K562 (cell line): ENCODE measurements around the gene BET1L. TPM values are rescaled to one million over a fixed set of nuclear protein-coding genes. Genes with fewer than 3 reads are reported as not detected.

Experiments used
- BMI1 ChIP-seq: fragments of 150-350 bp; IDR thresholded peaks from 2 replicates; pipeline ENCODE4 v1.6.1; 2014; ENCODE audit warnings: low read length
- CBFB ChIP-seq: sonication (generic); formaldehyde crosslinking; IDR thresholded peaks from 2 replicates; pipeline ENCODE4 v1.4.0; 2020; ENCODE audit warnings: mild to moderate bottlenecking, missing genetic modification reagents
- CBX3 ChIP-seq, 2 experiments: IDR thresholded peaks; 1 replicate in 1 of 2; 2 replicates in 1 of 2; pipeline ENCODE4 v1.6.1; 2012; ENCODE audit warnings: inconsistent platforms in 2 of 2, low read length in 2 of 2, borderline replicate concordance in 1 of 2, control low read depth in 1 of 2
- CBX8 ChIP-seq: fragments of 200-600 bp; sonication (generic); IDR thresholded peaks from 2 replicates; pipeline ENCODE4 v1.6.1; 2012; ENCODE audit warnings: borderline replicate concordance, mixed run types, low read depth, mild to moderate bottlenecking, moderate library complexity, mixed read lengths, low read length, control low read depth, inconsistent platforms; ENCODE audit not compliant: poor library complexity, severe bottlenecking; ENCODE audit errors: extremely low read depth
- CHD1 ChIP-seq: fragments of 200-600 bp; sonication (generic); IDR thresholded peaks from one replicate; pipeline ENCODE4 v1.6.1; 2012; ENCODE audit warnings: mild to moderate bottlenecking, moderate library complexity, low read length, inconsistent platforms
- CREBBP ChIP-seq: IDR thresholded peaks from one replicate; pipeline ENCODE4 v1.6.1; 2012; ENCODE audit warnings: low read depth, mild to moderate bottlenecking, control low read depth, inconsistent platforms, low read length
- GTF2F1 ChIP-seq: IDR thresholded peaks from 2 replicates; pipeline ENCODE4 v1.6.1; 2011; ENCODE audit warnings: low read depth, low read length, improper control_type of control experiment
- HNRNPL ChIP-seq: fragments of 200-400 bp; formaldehyde crosslinking; IDR thresholded peaks from 2 replicates; pipeline ENCODE4 v1.6.1; 2017; ENCODE audit warnings: low read depth, mild to moderate bottlenecking, low read length
- MEF2D ChIP-seq: conservative IDR thresholded peaks from 2 replicates; pipeline ENCODE4 v1.6.1; 2016; ENCODE audit warnings: low read depth, missing genetic modification characterization, missing compliant biosample characterization
- RBM22 ChIP-seq: fragments of 200-400 bp; formaldehyde crosslinking; IDR thresholded peaks from 2 replicates; pipeline ENCODE4 v1.6.1; 2018; ENCODE audit warnings: low read length, low read depth; ENCODE audit not compliant: poor library complexity, severe bottlenecking
- RFX7 ChIP-seq: fragments of 250-450 bp; sonication (Bioruptor Pico); IDR thresholded peaks from 2 replicates; pipeline ENCODE4 v1.5.1; 2021; ENCODE audit warnings: mild to moderate bottlenecking
- SUPT5H ChIP-seq: fragments of 450-650 bp; IDR thresholded peaks from 2 replicates; pipeline ENCODE4 v1.6.1; 2016
- TAF15 ChIP-seq: fragments of 200-400 bp; formaldehyde crosslinking; IDR thresholded peaks from 2 replicates; pipeline ENCODE4 v1.6.1; 2017; ENCODE audit warnings: mild to moderate bottlenecking, low read depth, low read length, moderate library complexity
- XRCC4 ChIP-seq: IDR thresholded peaks from one replicate; pipeline ENCODE4 v1.6.1; 2011; ENCODE audit not compliant: insufficient read depth, insufficient read length; ENCODE audit errors: extremely low read depth
- ZNF121 ChIP-seq: sonication (generic); formaldehyde crosslinking; conservative IDR thresholded peaks from 2 replicates; pipeline ENCODE4 v1.8.0; 2022; ENCODE audit warnings: missing genetic modification reagents
- ZNF217 ChIP-seq: sonication (generic); formaldehyde crosslinking; IDR thresholded peaks from 2 replicates; pipeline ENCODE4 v1.8.0; 2022; ENCODE audit warnings: mild to moderate bottlenecking, missing genetic modification reagents
- ZNF785 ChIP-seq: fragments of 250-450 bp; sonication (Bioruptor Pico); IDR thresholded peaks from 2 replicates; pipeline ENCODE4 v1.4.0; 2020; ENCODE audit warnings: mild to moderate bottlenecking
- polyA plus RNA-seq, 8 experiments: library from polyadenylated mRNA; depleted of rRNA in 4 of 8; stranded (reverse) in 5 of 8; unstranded in 3 of 8; fragments of >200 nt; fragmentation: Nextera tagmentation in 2 of 8; fragmentation: Illumina TruSeq in 1 of 8; extraction: Ambion mirVana in 2 of 8; extraction: Trizol in 1 of 8; gene quantifications; 2 replicates each; pipeline versions ENCODE4 v1.2.1 to v1.2.3, GENCODE V29; 2011 to 2014; ENCODE audit warnings: inconsistent platforms in 1 of 8, missing spikeins in 1 of 8
- total RNA-seq, 7 experiments: library from RNA; depleted of rRNA in 6 of 7; stranded (reverse); fragments of >200 nt in 6 of 7; fragmentation: Illumina TruSeq in 2 of 7; extraction: Trizol in 2 of 7; gene quantifications; 2 replicates each; pipeline versions ENCODE4 v1.2.1 to v1.2.3, GENCODE V29; 2011 to 2021; ENCODE audit warnings: low replicate concordance in 1 of 7
- TF ChIP-seq, protein P1 (sequence below): fragments of 250-450 bp; sonication (Bioruptor Pico); IDR thresholded peaks from 2 replicates; pipeline ENCODE4 v1.8.0; 2021; ENCODE audit warnings: borderline replicate concordance, mild to moderate bottlenecking, moderate library complexity; ENCODE audit not compliant: poor library complexity, severe bottlenecking
- TF ChIP-seq, protein P2 (sequence below): fragments of 250-450 bp; sonication (Bioruptor Pico); IDR thresholded peaks from 2 replicates; pipeline ENCODE4 v1.8.0; 2022; ENCODE audit warnings: moderate library complexity, mild to moderate bottlenecking, inconsistent platforms
- TF ChIP-seq, protein P3 (sequence below): fragments of 450-650 bp; formaldehyde crosslinking; IDR thresholded peaks from 2 replicates; pipeline ENCODE4 v1.4.0; 2022; ENCODE audit warnings: missing genetic modification characterization
- TF ChIP-seq, protein P4 (sequence below): fragments of 250-450 bp; sonication (Bioruptor Pico); IDR thresholded peaks from 2 replicates; pipeline ENCODE4 v1.4.0; 2020; ENCODE audit warnings: mild to moderate bottlenecking

The BET1L gene
- total and polyA plus RNA-seq, 9 of the 15 experiments (the other 6 are each of a cell fraction or from before 2014, with no cell fraction given): 9.9 to 69.1 (median 19.9) TPM

DNA sequence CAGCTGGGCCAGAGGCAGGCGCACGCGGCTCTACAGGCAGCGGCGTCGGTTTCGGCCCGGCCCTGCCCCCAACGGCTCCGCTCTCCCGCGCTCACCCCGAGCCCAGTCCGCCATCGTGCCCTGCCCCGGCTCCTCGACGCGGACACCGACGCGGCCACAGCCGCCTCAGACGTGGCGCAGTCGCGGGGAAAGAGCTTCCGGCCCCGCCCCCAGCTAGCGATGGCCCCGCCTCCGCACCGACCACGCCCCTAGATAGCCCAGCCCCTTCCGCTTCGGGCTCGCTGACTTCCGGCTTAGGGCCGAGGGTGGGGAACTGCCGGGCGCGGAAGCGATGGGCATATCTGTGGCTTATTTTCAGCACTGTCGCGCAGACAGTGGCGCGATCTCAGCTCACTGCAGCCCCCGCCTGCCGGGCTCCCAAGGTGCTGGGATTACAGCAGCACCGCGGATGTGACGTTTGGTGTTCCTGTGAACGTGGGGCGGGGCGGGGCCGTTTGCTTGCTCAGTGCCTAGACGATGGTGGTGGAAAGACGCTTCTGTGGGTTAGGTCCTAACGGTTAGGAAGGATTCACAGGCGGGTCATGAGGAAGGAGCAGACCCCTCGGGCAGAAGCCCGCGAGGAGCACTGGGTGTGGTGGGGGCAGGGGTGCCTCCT is at the start of gene BET1L, which contains the start of gene RIC8A (continued):
- TF ChIP-seq CBFB (no peak), MEF2D (tag) (no peak), RFX7 (no peak), CREBBP (no peak), HNRNPL (peak; percentile 83; the same call in 1 of the 2 replicates), TAF15 (no peak), CBX3 (IDR thresholded peaks at IDR 0.05; ENCODE audit: borderline replicate concordance in 1 of 2, low read length in 2 of 2) (no peak), ZNF785 (CRISPR knock-in tag) (no peak), BMI1 (no peak), CHD1 (no peak), ZNF121 (no peak), RBM22 (no peak), XRCC4 (no peak), ZNF217 (CRISPR knock-in tag) (no peak), SUPT5H (peak; percentile 96), CBX8 (no peak), GTF2F1 (0 out of 2 replicates have a peak, but pooled peaks have one; percentile 17)
- TF ChIP-seq, protein P1, sequence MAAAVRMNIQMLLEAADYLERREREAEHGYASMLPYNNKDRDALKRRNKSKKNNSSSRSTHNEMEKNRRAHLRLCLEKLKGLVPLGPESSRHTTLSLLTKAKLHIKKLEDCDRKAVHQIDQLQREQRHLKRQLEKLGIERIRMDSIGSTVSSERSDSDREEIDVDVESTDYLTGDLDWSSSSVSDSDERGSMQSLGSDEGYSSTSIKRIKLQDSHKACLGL: no peak
- TF ChIP-seq, protein P2, sequence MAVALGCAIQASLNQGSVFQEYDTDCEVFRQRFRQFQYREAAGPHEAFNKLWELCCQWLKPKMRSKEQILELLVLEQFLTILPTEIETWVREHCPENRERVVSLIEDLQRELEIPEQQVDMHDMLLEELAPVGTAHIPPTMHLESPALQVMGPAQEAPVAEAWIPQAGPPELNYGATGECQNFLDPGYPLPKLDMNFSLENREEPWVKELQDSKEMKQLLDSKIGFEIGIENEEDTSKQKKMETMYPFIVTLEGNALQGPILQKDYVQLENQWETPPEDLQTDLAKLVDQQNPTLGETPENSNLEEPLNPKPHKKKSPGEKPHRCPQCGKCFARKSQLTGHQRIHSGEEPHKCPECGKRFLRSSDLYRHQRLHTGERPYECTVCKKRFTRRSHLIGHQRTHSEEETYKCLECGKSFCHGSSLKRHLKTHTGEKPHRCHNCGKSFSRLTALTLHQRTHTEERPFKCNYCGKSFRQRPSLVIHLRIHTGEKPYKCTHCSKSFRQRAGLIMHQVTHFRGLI: no peak
- TF ChIP-seq, protein P3, sequence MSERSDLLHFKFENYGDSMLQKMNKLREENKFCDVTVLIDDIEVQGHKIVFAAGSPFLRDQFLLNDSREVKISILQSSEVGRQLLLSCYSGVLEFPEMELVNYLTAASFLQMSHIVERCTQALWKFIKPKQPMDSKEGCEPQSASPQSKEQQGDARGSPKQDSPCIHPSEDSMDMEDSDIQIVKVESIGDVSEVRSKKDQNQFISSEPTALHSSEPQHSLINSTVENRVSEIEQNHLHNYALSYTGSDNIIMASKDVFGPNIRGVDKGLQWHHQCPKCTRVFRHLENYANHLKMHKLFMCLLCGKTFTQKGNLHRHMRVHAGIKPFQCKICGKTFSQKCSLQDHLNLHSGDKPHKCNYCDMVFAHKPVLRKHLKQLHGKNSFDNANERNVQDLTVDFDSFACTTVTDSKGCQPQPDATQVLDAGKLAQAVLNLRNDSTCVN: no peak
- TF ChIP-seq, protein P4, sequence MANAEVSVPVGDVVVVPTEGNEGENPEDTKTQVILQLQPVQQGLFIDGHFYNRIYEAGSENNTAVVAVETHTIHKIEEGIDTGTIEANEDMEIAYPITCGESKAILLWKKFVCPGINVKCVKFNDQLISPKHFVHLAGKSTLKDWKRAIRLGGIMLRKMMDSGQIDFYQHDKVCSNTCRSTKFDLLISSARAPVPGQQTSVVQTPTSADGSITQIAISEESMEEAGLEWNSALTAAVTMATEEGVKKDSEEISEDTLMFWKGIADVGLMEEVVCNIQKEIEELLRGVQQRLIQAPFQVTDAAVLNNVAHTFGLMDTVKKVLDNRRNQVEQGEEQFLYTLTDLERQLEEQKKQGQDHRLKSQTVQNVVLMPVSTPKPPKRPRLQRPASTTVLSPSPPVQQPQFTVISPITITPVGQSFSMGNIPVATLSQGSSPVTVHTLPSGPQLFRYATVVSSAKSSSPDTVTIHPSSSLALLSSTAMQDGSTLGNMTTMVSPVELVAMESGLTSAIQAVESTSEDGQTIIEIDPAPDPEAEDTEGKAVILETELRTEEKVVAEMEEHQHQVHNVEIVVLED (CRISPR knock-in tag): no peak
